GM19193 (cell line): ENCODE data around the gene CDC42BPB.

Experiments
- POLR2A ChIP-seq: IDR thresholded peaks from 4 replicates; pipeline ENCODE4 v1.6.1; 2011; ENCODE audit not compliant: insufficient read depth, insufficient read length; ENCODE audit errors: extremely low read depth

Gene CDC42BPB

GRCh38 chr14:102969060-102969791 is 88.1 kb downstream of the CDC42BPB start:
- TF ChIP-seq POLR2A: no peak

GRCh38 chr14:102968306-102968705 is 89.0 kb downstream of the CDC42BPB start:
- TF ChIP-seq POLR2A: no peak

GRCh38 chr14:102967506-102967795 is 89.9 kb downstream of the CDC42BPB start:
- TF ChIP-seq POLR2A: no peak

GRCh38 chr14:102966681-102967505 is 90.5 kb downstream of the CDC42BPB start:
- no peak for TF ChIP-seq POLR2A

GRCh38 chr14:102965971-102966655 is 91.2 kb downstream of the CDC42BPB start:
- no peak for TF ChIP-seq POLR2A

GRCh38 chr14:102965282-102965681 is 92.1 kb downstream of the CDC42BPB start:
- no peak for TF ChIP-seq POLR2A

- no peak for TF ChIP-seq POLR2A
Measured at GRCh38 chr14:102964152-102964730, 93.1 kb downstream of the CDC42BPB start.

GRCh38 chr14:102962111-102962627 is 95.2 kb downstream of the CDC42BPB start:
- no peak for TF ChIP-seq POLR2A

GRCh38 chr14:102958461-102958860 is 98.9 kb downstream of the CDC42BPB start:
- TF ChIP-seq POLR2A: no peak

GRCh38 chr14:102957222-102957621 is 100.1 kb downstream of the CDC42BPB start:
- TF ChIP-seq POLR2A: no peak

- TF ChIP-seq POLR2A: no peak
Measured at GRCh38 chr14:102955636-102956408, 101.5 kb downstream of the CDC42BPB start.

GRCh38 chr14:102954081-102954789 is 103.1 kb downstream of the CDC42BPB start:
- TF ChIP-seq POLR2A: no peak

GRCh38 chr14:102953100-102953499 is 104.2 kb downstream of the CDC42BPB start:
- no peak for TF ChIP-seq POLR2A

GRCh38 chr14:102952276-102952675 is 105.1 kb downstream of the CDC42BPB start:
- no peak for TF ChIP-seq POLR2A
